ENCODE results near the gene EPAS1.

EPAS1 gene

GRCh38 chr2:46413631-46414030 is 116.4 kb downstream of the EPAS1 start:
- DNase-seq, result no peak

- DNase-seq, result no peak
Measured at GRCh38 chr2:46414701-46415100, 117.5 kb downstream of the EPAS1 start.

GRCh38 chr2:46416280-46416679 is 119.1 kb downstream of the EPAS1 start:
- no peak for DNase-seq

- no peak for DNase-seq
Measured at GRCh38 chr2:46416739-46417403, 119.7 kb downstream of the EPAS1 start.

GRCh38 chr2:46420945-46421344 is 123.7 kb downstream of the EPAS1 start:
- no peak for DNase-seq

- no peak for DNase-seq
Measured at GRCh38 chr2:46421361-46421760, 124.2 kb downstream of the EPAS1 start.

- no peak for DNase-seq
Measured at GRCh38 chr2:46422717-46423394, 125.6 kb downstream of the EPAS1 start.

- no peak for DNase-seq
Measured at GRCh38 chr2:46424937-46425336, 127.7 kb downstream of the EPAS1 start.

GRCh38 chr2:46428911-46429436 is 131.8 kb downstream of the EPAS1 start:
- no peak for DNase-seq

- DNase-seq, result no peak
Measured at GRCh38 chr2:46430413-46430812, 133.2 kb downstream of the EPAS1 start.

GRCh38 chr2:46430992-46431391 is 133.8 kb downstream of the EPAS1 start:
- no peak for DNase-seq

- no peak for DNase-seq
Measured at GRCh38 chr2:46431481-46432235, 134.5 kb downstream of the EPAS1 start.

- no peak for DNase-seq
Measured at GRCh38 chr2:46434851-46435273, 137.7 kb downstream of the EPAS1 start.

- DNase-seq, result no peak
Measured at GRCh38 chr2:46435353-46435752, 138.1 kb downstream of the EPAS1 start.

- DNase-seq, result no peak
Measured at GRCh38 chr2:46435796-46436360, 138.7 kb downstream of the EPAS1 start.
